Renal cortex interstitium (tissue), 11 donors: ENCODE data around the gene HOXD12. TPM values are rescaled to one million over a fixed set of nuclear protein-coding genes. Genes with fewer than 3 reads are reported as not detected.

Experiments used
- DNase-seq, 11 donors: peaks; one replicate each; pipeline ENCODE4 v3.0.0-alpha.2; 2013; ENCODE audit warnings: low read depth in 9 of 11, low spot score in 4 of 11; ENCODE audit errors: extremely low read depth in 1 of 11
- polyA plus RNA-seq, 3 donors: library from polyadenylated mRNA; unstranded; fragments of 120-200 nt; gene quantifications; one replicate each; pipeline ENCODE4 v1.2.1, GENCODE V29; 2013; ENCODE audit not compliant: insufficient read length in 3 of 3

HOXD12 gene
- polyA plus RNA-seq, 3 donors: 0.26 to 0.76 (median 0.62) TPM

DNA sequence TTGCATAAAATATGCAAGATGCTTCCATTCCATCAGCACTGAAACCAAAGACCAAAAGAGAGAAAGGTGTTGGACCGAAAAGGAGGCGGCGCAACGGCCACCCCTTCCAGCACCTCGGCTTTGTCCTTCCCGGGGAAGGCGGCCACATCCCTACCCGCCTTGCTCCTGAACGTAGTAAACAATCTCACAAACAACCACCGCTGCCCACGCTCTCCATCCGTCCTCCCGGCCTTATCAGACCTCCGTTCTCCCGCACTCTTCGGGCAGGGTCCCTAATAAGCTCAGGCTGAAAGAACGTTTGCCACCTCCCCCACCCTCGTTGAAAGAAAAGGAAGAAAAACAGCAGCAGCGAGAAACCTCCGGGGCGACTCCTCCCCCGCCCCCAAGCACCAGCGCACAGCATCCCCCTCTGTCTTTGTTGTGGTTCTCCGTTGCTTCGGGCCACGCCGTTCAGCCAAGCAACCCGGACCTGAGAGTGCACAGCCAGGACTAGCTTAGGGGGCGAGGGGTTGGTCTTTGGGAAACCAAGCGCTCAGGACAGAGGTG is 20.2 kb upstream of the HOXD12 start:
- no peak for DNase-seq

DNA sequence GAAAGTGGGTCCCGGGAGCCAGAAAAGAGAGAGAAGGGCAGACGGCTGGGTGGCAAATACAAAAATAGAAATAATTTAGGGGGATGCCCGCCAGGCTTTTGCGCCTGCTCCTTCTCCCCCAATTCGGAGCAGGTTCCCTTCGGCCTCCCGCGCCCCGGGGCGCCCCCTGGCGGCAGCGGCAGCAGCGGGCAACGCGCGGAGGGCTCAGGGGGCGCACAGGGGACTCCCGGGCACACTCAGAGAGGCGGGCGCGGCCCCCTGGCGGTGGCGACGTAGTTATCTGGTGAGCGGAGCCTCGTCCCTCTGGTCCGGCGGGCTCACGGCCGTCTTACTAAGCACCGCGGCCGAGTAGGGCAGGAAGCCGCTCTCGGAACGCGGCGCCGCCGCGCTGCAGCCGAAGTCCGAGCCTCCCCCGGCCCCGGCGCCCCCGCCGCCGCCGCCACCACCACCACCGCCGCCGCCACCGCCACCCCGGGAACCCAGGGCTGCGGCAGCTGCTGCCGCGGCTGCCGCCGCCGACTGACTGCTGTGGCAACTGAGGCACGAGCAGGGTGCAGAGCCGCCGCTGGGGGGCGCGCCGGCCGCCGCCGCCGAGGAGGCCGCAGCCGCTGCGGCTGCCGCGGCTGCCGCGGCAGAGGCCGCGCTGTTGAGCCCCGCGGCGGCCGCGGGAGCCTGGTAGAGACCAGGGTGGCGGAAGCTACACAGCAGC is 19.6 kb upstream of the HOXD12 start:
- no peak for DNase-seq

DNA sequence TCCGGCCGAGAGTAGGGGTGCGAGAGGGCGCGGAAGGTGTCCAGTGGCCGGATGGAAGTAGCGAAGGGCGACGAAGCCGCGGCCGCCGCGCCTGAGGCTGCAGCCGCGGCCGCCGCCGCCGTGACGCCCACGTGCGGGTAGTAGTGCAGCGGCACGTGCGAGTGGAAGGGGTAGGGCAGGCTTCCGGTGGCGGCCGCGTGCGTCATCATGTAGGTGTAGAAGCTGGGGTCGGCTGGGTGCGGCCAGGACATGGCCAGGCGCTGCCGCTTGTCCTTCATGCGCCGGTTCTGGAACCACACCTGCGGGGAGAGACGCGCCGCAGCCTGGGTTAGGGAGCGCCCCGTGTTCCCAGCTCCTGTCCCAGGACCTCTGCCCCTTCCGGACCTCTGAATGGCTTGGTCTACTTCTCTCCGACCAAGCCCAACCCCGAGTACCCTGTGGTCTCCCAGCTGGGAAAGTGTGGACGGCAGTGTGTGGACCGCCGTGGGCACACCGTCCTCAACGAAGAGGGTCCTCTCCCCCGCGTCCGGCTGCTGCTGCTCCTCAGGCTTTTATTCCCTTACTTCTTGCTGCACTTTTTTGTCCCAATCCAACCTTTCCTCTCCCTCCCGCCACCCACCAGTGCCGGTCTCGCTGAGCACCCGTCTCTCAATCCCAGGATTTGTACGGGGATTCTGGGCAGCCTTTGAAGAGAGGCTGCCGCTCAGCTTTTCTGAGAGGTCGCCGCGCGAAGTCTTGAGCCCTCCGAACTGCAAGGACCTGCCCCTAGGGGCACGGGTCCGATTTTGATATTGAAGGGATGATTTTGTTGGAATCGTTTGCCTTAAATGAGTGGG is 18.8 kb upstream of the HOXD12 start:
- no peak for DNase-seq

DNA sequence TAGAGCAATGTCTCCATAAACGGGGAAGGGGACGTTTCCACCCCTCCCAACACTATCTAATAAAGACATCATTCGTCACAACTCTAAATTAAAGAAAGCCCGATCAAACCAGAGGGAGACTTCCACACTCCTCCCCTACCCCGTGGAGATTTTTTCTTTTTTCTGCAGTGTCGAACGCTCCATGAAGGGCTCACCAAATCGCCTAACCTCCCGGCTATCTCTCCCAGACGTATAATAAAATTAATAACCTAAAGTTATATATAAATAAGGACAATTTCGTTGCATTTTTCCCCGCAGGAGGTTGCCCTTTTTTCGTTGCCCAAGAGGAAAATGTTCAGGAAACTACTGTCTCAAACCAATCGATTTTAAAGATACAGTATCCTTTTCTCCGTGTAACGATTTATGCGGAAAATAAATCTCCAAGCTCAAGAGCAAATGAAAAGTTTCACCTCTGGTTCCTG is 18.2 kb upstream of the HOXD12 start:
- peak in 1 of 11 donors; percentile 53 for DNase-seq

DNA sequence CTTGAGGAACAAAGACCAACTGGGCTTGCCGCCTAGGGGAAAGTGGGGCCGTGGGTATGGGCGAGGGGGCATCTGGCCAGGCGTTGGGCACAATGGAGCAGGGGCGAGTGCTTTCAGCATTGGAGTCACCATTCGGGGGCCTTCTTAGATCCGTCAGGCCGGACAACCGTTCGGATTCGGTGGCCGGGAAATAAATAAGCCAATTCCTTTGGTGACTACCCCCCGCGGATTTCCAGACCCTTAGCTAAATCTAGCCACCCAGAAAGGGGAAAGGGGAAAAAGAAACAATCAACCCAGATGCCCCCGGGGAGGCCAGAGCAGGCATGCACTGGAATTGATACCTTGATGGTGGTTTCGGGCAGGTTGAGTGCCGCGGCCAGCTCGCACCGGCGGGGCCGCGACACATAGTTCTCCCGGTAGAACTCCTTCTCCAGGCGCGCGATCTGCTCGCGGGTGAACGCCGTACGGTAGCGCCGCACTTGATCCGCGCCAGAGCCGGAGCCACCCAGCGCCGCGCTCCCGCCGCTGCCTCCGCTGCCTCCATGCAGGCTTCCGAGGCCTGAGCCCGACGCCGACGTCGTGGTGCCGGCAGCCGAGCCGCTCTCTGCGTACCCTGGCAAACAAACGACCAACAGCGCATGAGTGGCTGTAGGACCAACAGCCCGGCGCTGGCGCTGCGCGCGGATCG is 17.6 kb upstream of the HOXD12 start:
- DNase-seq: peak in 1 of 11 donors; percentile 44

DNA sequence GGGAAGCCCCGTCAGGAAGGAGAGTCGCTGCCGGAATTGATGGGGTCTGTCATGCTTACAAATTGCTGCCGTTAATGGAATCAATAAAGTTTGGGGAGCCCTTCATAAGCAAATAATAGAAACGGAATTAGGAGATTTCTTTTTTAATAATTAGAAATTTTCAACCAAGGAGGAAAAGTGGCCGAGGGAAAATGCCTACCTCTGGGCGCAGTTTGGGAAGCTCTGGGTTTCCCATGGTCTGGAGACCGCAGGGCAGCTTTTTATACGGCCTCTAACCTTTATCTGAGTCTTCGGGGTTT is 17.1 kb upstream of the HOXD12 start:
- no peak for DNase-seq

DNA sequence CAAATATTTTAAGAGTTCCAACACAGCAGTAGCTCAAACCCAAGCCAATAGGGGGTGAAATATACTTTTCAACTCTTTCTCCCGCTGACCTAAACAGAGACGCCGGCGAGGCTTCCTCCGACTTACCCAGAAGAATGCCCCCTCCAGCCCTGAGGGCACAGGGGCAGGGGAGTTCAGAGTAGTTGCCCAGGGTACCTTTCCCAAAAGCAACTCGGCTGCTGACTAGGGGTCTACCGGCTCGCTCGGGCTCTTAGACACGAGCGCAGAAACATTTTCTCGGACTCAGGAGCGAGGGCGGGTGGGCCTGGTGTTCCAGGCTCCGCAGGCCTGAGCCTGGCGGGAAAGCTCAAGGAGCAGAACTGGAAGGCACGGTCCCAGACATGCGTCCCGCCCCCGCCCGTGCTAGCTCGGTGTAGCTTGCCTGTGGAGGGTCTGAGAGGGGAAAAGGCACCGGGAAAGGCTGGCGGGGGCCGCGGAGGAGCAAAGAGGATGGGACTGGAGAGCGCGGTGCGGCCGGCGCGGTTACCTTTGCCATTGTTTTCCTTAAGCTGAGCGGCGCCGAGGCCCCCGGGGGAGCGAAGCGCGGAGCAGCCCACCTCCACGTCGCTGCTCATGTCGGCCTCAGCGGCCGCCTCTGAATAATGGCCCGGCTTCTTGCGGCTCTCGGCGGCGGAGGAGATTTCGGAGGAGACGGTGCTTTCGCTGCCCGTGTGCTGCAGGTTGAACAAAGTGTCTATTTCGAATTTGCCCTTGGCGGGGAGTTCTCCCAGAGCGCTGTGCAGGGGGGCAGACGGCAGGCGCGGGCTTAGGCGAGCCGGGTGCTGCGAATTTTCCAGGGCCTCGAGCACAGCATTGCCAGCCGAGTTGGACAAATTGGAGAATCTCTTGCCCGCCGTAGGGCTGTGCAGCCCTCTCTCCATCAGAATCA is 16.5 kb upstream of the HOXD12 start:
- DNase-seq: peak in 1 of 11 donors; percentile 39

DNA sequence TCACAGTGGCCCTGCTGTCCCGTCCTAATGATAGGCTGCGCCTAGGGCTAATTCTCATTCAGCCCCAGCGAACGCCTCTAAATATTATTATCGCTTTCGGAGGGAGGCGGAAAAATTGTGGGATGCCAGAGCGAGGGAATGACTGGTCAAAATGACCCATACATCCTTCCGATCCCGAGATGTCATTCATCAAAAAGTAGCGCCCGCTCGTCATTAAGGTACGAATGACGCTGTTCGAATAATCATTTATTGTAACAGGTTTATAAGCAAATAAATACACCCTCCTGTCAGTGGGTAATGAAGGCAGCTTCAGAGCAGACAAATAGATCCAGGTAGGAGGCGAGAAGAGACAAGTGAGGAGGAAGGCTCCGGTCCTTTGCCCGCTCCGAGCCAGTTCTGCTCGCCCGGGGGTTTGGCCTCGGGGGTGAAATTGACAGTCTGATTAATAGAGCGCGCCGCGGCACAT is 15.8 kb upstream of the HOXD12 start, which contains the start of gene EVX2:
Gene EVX2 (minus strand): TSS at position 167 of the 466 bp plus-strand sequence. CDS start 186 bp downstream, outside the sequence.
- peak in 1 of 11 donors; percentile 28 for DNase-seq

DNA sequence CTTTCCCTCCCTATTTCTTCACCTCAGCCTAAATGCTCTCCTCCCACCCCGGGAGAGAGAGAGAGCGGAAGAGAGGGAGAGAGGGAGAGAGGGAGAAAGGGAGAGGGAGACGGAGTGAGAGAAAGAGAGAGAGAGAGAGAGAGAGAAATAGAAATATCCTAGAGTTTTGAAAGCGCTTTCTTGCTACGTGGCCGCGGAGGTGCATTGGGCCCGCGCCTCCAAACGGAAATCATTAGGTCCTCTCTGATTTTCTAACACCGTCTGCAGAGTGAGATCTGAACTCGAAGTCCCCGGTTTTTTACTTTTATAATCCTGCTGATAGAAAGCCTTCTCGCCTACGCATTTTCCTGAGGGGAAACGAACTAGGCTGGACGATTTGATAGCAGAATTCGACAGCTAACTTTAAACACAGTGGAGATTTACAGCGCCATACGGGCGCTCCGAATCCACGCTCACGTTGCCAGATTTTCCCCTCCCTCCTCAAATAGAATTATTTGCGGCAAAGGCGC is 14.9 kb upstream of the HOXD12 start:
- DNase-seq: no peak

DNA sequence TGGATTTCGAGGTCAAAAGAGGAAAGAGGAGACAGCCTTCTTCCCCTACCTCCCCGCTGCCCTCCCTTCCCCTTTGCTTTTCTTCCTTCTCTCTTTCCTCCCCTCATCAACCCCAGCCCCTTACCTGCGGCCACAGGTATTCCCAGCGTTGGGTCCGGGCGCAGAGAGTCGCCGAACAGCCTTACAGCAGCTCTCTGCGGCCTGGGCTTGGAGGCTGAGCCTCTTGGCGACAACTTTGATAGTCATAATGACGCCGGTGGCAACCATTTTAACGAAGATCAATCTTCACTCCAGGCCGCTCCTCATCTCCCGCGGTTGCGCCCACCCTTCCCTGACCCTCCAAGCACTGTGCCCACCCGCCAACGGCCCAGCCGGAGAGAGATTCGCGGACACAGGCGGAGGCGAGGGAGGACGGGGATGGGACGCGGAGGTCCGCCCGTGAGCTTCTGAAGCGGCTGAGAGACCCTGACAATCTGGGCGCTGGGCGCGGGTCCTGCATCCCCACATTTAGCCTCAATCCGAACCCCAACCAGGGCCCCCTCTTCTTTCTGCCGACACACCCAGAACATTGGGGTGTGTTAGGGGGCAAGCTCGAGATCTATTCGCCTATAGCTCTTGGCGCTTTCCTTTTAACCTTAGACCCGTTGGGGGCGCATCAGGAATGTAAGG is 14.3 kb upstream of the HOXD12 start:
- DNase-seq: no peak

DNA sequence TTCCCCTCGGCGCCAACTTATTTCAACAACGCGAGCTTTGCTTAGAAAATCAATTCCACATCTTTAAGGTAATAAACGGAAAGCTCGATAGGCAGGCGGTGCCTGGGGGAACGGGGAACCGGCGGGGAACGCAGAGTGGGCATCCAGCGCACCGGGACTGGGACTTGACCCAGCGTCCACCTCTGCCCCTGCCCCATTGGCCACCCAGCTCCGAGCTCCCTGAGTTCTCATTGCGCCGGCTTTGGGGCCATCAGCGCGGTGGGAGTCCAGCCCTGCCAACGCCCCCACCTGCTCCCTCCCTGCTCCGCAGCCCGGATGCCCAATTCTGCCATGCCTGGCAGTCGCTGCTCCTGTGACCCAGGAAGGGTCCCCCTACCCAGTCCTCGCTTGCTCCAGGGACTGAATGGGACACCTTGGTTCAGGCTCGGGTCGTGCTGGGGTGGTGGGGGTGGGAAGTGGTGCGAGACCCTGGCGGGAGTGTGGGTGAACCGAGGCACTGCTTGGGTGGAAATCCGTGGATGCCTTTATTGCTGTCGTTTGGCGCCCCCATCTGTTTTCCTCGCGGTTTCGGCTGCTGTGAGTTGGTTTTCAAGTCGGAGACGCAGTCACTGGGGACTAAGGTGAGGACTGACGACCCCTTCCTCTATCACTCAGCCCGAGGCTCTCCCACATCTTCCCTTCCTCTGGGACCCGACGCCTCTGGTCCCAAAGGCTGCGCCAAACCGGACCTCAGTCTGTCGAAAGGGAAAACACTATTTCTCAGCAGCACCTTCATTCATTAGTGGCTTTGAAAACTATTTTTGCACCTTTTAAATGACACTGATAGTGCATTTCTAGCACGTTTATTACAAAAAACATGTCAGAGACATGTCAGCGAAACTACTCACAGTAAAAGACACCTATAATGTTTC is 13.5 kb upstream of the HOXD12 start:
- DNase-seq: no peak

DNA sequence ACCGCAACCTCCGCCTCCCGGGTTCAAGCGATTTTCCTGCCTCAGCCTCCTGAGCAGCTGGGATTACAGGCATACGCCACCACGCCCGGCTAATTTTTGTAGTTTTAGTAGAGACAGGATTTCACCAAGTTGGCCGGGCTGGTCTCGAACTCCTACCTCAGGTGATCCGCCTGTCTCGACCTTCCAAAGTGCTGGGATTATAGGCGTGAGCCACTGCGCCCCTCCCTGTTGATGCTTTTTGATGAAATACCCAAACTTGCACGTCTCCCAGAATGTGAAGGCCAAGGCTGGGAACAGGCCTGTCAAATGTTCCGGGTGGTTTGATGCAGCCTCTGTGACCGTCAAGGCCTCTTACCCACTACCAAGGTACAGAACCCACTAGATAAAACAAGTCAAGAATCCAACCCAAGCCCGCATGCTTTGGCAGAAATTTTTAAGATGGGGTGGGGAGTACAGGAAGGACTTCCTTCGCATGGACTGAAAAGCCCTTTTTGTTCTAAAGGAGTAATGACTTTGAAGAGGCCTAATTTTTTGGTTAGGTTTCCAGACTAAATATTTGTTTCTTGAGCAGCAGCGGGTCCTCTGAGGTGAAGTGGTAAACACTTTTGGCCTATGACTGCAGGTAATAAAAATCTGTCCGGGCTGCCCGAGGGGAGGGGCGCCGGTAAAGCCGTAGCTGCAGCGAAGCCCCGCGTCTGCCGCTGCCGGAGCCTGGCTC is 12.1 kb upstream of the HOXD12 start:
- no peak for DNase-seq

DNA sequence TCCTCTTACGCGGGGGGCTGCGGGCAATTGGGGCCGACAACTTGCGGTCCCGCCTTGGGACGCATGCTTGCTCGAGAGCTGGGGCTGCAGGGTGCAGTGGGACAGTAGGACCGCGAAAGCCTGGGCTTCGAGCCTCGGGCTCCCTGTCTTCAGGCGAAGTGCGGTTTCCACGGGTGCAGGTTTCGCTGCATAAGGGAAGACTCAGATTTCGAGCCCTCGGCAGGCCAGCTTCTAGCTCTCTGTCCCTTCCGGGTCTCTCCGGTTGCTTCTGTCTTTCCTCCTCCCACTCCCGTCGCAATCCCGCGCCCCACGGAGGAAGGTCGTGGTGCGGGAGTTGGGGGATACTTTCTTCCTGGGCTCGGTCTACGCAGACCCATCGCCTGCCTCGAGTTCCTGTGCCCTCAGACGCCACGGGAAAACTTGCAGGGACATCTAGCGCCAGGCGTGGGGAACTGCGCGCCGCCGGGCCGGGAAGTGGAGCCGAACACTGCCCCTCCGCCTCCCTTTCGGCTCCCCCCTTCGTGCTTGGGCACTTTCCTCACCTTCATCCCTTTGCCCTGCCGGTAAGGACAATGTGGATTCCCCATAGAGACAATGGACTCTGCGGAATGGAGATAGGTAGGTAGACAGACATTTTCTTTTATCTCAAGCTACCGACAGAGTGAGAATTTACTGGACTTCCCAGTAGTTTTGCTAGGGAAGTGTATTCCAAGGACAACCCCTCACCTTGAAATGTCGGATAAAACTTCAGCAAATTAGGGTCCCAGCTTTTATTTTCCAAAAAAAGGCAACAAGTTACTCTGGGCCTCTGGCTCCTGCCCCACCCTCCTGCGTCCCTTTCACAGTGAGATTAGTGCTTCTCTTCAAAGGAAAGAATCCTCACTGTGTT is 11.3 kb upstream of the HOXD12 start:
- no peak for DNase-seq

DNA sequence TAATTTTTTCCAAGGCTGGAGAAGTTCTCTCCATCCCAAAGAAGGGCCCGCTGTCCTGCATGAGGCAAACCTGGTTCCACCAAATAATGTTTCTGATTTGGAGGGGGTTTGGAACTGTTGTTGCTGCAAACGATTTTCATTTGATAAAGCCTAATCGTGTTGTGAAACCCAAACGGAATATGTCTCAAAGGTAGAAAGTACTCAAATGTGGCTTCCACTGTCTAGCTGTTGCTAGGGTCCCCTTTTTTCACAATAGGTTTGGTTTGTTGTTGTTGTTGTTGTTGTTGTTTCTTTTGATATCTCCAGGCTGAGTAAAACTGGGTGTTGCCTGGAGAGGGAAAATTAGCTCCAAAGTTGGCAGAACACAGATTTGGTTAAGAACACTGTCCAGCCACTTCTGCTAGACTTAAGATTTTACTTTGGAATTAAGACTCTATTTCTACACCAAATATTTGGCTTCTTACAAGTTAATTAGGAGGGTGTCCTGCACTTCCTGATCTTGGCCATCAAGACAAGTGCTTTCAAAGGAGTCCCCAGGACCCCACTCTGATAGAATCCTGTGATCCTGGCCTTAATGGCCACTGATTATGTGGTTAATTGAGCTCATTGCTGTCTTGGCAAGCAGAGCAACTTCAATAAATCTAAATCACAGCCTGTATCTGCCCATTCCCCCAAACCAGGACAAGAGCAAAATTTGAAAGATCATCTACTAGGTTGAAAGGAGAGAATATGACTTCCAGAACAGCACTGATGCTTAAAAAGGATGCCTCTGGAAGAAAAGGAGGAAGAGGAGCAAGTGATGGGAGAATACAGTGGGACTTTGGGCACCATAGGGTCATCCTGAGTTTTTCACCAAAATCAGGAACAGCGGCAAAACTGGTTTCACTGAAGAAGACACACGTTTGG is 10.4 kb upstream of the HOXD12 start:
- DNase-seq: no peak
